ENCODE results near the gene GPANK1.

GPANK1 gene

GRCh38 chr6:31691078-31691463 lies 26.3 kb upstream of the GPANK1 start:
- no peak for DNase-seq

GRCh38 chr6:31690231-31691077 lies 25.7 kb upstream of the GPANK1 start:
- no peak for DNase-seq

- no peak for DNase-seq
Observed at GRCh38 chr6:31689249-31690110, 24.7 kb upstream of the GPANK1 start.

GRCh38 chr6:31687860-31688693 lies 23.3 kb upstream of the GPANK1 start:
- DNase-seq: no peak

- DNase-seq: no peak
Observed at GRCh38 chr6:31687321-31687720, 22.5 kb upstream of the GPANK1 start.

GRCh38 chr6:31686483-31686882 lies 21.7 kb upstream of the GPANK1 start:
- no peak for DNase-seq

- no peak for DNase-seq
Observed at GRCh38 chr6:31683591-31683990, 18.8 kb upstream of the GPANK1 start.

GRCh38 chr6:31681135-31681671 lies 16.4 kb upstream of the GPANK1 start:
- peak; percentile 50 for DNase-seq

- DNase-seq: peak; percentile 80
Observed at GRCh38 chr6:31680226-31681134, 15.7 kb upstream of the GPANK1 start, which contains the start of gene LY6G5C. TSS of gene LY6G5C (minus strand) at chr6:31681067. CDS start at chr6:31680373, 694 bp downstream.

GRCh38 chr6:31677955-31678354 lies 13.2 kb upstream of the GPANK1 start:
- DNase-seq: no peak

- DNase-seq: no peak
Observed at GRCh38 chr6:31676904-31677303, 12.1 kb upstream of the GPANK1 start.

GRCh38 chr6:31676322-31676903 lies 11.6 kb upstream of the GPANK1 start:
- no peak for DNase-seq

GRCh38 chr6:31669676-31670075 lies 4.9 kb upstream of the GPANK1 start, which contains the start of gene LY6G5B:
TSS of gene LY6G5B (plus strand) at chr6:31669976. CDS start at chr6:31670951, 975 bp downstream.
- no peak for DNase-seq

GRCh38 chr6:31666337-31666965 lies 1.7 kb upstream of the GPANK1 start:
- DNase-seq: no peak

- peak; percentile 98 for DNase-seq
Observed at GRCh38 chr6:31665501-31666336, 922 bp upstream of the GPANK1 start, which contains the start of gene CSNK2B. TSS of gene CSNK2B (plus strand) at chr6:31666080. CDS start at chr6:31666832, 752 bp downstream.

- DNase-seq: peak; percentile 91
Observed at GRCh38 chr6:31663961-31664789, 622 bp downstream of the GPANK1 start.

GRCh38 chr6:31663126-31663960 lies 1.5 kb downstream of the GPANK1 start:
- DNase-seq: peak; percentile 60

All from fibroblast of skin of back (primary cell).